ENCODE measurements around the gene ARHGAP23. TPM values are rescaled to one million over a fixed set of nuclear protein-coding genes. Genes with fewer than 3 reads are reported as not detected.

ARHGAP23 gene
- total and polyA plus RNA-seq, 2 donors (not counting 3 experiments of a cell fraction or from before 2014, with no cell fraction given), result 25.4 to 190 TPM

DNA sequence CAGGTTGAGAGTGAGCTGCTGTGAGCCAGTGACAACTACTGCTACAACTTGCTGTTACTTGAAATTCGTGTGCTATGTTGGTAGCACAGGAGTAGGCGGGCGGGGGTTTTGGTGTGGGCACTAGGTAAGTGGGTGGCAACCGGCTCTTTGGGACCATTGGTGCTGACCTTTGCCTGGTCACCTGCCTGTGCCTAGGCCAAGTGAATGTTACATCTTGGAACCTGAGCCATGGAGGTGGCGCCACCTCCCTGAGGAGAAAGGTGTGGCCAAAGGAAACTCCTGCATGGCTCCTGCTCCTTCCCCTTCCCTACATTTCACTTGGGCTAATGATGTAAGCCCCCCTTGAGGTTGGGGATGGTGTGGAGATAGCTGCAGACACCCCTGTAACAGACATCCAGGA, 25.4 kb upstream of the ARHGAP23 start:
- Histone ChIP-seq H4K20me1 (replicated peaks; ENCODE audit: control insufficient read depth, extremely low read depth, insufficient read depth, low read length) (no peaks in the 10 kb centered on the region), H3K9ac (replicated peaks; ENCODE audit: extremely low read depth, insufficient read depth, low read length) (no peak overlapping the region), H3K79me2 (ENCODE audit: control insufficient read depth, insufficient read depth, low read length) (no peaks in the 10 kb centered on the region), H3K27me3 (ENCODE audit: control insufficient read depth in 2 of 2, insufficient read depth in 2 of 2, low read length in 2 of 2) (no peaks in the 10 kb centered on the region), H3K4me3 (replicated peaks in 1 of 3; ENCODE audit: insufficient read depth in 1 of 3, low read depth in 1 of 3, low read length in 3 of 3) (no peak overlapping the region), H3K36me3 (ENCODE audit: control insufficient read depth in 2 of 2, extremely low read depth in 1 of 2, insufficient read depth in 2 of 2, low read length in 2 of 2) (peaks cover 0 to 2% of the 10 kb centered on the region in 2 experiments), H3K9me1 (replicated peaks; ENCODE audit: control insufficient read depth, extremely low read depth, insufficient read depth, low read length) (no peaks in the 10 kb centered on the region), H3K9me3 (replicated peaks; ENCODE audit: control insufficient read depth, insufficient read depth, low read length) (no peaks in the 10 kb centered on the region), H3K4me1 (ENCODE audit: control insufficient read depth, extremely low read depth, insufficient read depth, low read length) (no peaks in the 10 kb centered on the region), H3K27ac (ENCODE audit: insufficient read depth, low read depth, low read length) (no peak overlapping the region), H2AFZ (ENCODE audit: low read depth, low read length) (no peak overlapping the region), H3K4me2 (ENCODE audit: insufficient read depth, low read length) (no peak overlapping the region)
- TF ChIP-seq, protein P1, sequence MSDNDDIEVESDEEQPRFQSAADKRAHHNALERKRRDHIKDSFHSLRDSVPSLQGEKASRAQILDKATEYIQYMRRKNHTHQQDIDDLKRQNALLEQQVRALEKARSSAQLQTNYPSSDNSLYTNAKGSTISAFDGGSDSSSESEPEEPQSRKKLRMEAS (IDR thresholded peaks at IDR 0.05; ENCODE audit: insufficient read depth, insufficient read length), result no peak
- TF ChIP-seq FOS (IDR thresholded peaks at IDR 0.05; ENCODE audit: borderline replicate concordance, insufficient read depth, low read length) (no peak), MYC (IDR thresholded peaks at IDR 0.05; ENCODE audit: low read depth, low read length) (no peak), POLR2AphosphoS5 (IDR thresholded peaks at IDR 0.05; ENCODE audit: insufficient read depth, low read depth, low read length) (no peak), JUN (IDR thresholded peaks at IDR 0.05; ENCODE audit: borderline replicate concordance, insufficient read depth, insufficient read length, low read depth) (no peak), POLR2A (IDR thresholded peaks at IDR 0.05; ENCODE audit: low read depth, low read length) (no peak), GATA2 (IDR thresholded peaks at IDR 0.05; ENCODE audit: insufficient read depth, insufficient read length, low read depth, low read length) (no peak), EZH2 (IDR thresholded peaks at IDR 0.05; ENCODE audit: borderline replicate concordance, low read depth, low read length, severe bottlenecking) (no peak)
- TF ChIP-seq, protein P2, sequence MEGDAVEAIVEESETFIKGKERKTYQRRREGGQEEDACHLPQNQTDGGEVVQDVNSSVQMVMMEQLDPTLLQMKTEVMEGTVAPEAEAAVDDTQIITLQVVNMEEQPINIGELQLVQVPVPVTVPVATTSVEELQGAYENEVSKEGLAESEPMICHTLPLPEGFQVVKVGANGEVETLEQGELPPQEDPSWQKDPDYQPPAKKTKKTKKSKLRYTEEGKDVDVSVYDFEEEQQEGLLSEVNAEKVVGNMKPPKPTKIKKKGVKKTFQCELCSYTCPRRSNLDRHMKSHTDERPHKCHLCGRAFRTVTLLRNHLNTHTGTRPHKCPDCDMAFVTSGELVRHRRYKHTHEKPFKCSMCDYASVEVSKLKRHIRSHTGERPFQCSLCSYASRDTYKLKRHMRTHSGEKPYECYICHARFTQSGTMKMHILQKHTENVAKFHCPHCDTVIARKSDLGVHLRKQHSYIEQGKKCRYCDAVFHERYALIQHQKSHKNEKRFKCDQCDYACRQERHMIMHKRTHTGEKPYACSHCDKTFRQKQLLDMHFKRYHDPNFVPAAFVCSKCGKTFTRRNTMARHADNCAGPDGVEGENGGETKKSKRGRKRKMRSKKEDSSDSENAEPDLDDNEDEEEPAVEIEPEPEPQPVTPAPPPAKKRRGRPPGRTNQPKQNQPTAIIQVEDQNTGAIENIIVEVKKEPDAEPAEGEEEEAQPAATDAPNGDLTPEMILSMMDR (IDR thresholded peaks at IDR 0.05; ENCODE audit: extremely low read depth in 1 of 2, insufficient read depth in 1 of 2, low read depth in 1 of 2, low read length in 2 of 2), result no peak
- intact Hi-C loops (cut with micrococcal nuclease), result no loop called here
- DNase-seq (ENCODE audit: low read depth, low spot score) (no peak), FAIRE-seq (no peak)
- dilution Hi-C loops (cut with MboI; ENCODE audit: extremely low pct_ligation_motif_present, low sequenced_read_pairs), result no loop called here
- BruUV-seq (replicated peaks), result no TSS peak
- ChIA-PET POLR2A (no interaction called here), CTCF (interaction anchor here (1.3 to 2.4 kb wide), 3 partner anchors 12 to 54 kb away, joined by 4 to 14 read pairs (median 9); partner anchors contain the start of gene SOCS7)
